Ishikawa (cell line): ENCODE data around the gene ZFY.

Source experiments
- EGR1 ChIP-seq: IDR thresholded peaks from 2 replicates; pipeline ENCODE4 v1.6.1; 2012
- EP300 ChIP-seq: IDR thresholded peaks from 2 replicates; pipeline ENCODE4 v1.6.1; 2012; ENCODE audit warnings: borderline replicate concordance
- NFIC ChIP-seq: IDR thresholded peaks from 2 replicates; pipeline ENCODE4 v1.6.1; 2012
- RAD21 ChIP-seq: IDR thresholded peaks from 2 replicates; pipeline ENCODE4 v1.6.1; 2012; ENCODE audit warnings: low read depth
- TF ChIP-seq, protein P1 (sequence below): IDR thresholded peaks from 2 replicates; pipeline ENCODE4 v1.6.1; 2012

DNA sequence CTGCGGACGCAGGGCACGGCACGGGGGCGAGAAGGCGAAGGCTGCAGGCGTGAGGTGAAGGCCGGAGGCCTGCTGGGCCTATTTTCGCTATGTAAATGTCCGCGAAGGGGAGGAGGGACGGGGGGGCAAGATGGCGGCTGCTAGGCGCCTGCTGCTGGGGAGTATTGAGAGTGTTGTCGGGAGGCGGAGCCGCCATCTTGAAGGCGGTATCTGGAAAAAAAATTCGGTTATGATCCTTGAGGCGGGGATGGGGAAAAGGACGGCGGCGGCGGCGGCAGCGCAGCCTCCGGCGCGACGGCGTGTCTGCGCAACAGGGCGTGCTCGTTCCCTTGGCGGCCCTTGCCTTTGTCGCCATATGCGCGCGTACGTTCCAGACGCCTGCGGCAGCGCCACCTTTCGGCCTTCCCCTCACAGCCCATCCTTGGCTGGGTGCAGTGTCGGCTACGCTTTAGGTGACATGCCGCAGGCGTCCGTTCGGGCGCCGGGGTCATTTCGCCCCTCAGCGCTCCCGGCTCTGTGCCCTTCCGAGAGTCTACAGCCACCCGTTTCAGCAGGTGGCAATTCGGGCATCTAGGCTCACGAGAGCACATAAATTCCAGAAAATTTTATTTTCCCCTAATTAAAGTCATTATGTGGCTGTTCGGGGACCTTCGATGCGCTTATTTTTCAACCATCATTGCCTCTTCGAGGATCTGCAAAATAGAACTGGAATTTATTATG is 695 bp downstream of the ZFY start:
- TF ChIP-seq, protein P1, sequence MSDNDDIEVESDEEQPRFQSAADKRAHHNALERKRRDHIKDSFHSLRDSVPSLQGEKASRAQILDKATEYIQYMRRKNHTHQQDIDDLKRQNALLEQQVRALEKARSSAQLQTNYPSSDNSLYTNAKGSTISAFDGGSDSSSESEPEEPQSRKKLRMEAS: no peak
- TF ChIP-seq RAD21 (no peak), EGR1 (no peak), EP300 (no peak), NFIC (no peak)
